Stomach (tissue), 4 donors: ENCODE data around the gene CCDC174.

Experiments
- POLR2A ChIP-seq, 4 donors: fragments of 450-650 bp; IDR thresholded peaks; one replicate each; pipeline ENCODE4 v1.6.1; 2016; ENCODE audit warnings: antibody characterized with exemption in 4 of 4, control low read depth in 2 of 4, mild to moderate bottlenecking in 1 of 4, moderate library complexity in 1 of 4
- POLR2AphosphoS5 ChIP-seq, 3 donors: sonication (generic); formaldehyde crosslinking; IDR thresholded peaks; one replicate each; pipeline ENCODE4 v1.6.1; 2016; ENCODE audit warnings: antibody characterized with exemption in 3 of 3

DNA sequence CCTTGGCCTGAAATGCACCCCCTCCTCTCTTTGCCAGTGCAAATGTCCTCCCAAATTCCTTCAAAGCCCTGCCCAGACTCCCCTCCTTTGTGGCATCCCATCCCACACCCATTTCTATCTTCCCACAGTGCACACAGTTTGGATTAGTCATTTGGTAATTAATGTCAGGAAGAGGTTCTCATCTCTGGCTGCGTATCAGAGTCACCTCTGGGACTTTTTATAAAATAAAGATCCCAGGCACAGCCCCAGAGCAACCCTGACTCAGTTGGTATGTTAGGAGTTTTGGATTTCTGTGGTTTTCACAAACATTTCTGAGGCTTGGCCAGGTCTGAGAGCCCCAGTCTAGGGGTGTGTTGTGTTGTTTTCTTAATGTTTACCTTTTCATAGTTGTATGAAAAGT, 65.0 kb downstream of the CCDC174 start:
- TF ChIP-seq POLR2AphosphoS5 (IDR thresholded peaks at IDR 0.05): no peak
- no peak for TF ChIP-seq POLR2A (IDR thresholded peaks at IDR 0.05)
